Stimulated activated CD4-positive, alpha-beta T cell treated with anti-CD3 and anti-CD28 coated beads, Interleukin-15, amount 100 ng/mL, for 48 hours (primary cell): ENCODE measurements around the gene PIGP.
"Not testable (repeated sequence)": the region's sequence is repeated elsewhere in the genome, so short reads cannot be mapped to it uniquely, and the experiment has no call there.

Experiments
- DNase-seq, 2 donors: peaks; one replicate each; pipeline ENCODE4 v3.0.0-alpha.2; 2020; ENCODE audit warnings: low read depth in 2 of 2

The PIGP gene

DNA sequence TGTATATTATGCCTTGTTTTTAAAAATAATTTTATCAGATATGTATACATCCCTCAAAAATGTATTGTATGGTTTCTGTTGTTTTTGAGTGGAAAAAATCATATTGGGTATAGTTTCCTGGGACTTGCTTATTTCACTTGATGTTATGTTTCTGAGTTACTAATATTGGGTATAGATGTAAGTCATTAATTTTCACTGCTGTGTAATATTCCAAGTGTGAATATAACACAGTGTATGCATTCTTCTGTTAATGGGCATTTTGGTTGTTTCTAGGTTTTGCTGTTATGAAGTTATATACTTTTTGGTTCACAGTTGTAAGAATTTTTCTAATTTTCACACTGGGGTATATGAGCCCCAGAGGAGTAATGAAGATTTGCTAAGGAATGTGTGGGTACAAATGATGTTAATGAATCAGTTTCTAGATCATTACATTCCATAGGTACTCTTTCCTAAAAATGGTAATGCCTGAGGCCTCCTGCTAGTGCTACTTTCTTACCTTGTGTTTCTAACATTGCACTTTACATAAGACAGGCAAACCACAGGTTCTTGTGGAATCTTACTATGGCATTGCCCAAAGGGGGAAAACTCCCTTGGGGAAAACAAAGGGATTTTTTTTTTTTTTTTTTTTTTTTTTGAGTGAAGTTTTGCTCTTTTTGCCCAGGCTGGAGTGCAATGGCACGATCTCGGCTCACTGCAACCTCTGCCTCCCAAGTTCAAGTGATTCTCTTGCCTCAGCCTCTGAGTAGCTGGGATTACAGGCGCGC, 3.4 kb upstream of the PIGP start:
- no peak for DNase-seq

DNA sequence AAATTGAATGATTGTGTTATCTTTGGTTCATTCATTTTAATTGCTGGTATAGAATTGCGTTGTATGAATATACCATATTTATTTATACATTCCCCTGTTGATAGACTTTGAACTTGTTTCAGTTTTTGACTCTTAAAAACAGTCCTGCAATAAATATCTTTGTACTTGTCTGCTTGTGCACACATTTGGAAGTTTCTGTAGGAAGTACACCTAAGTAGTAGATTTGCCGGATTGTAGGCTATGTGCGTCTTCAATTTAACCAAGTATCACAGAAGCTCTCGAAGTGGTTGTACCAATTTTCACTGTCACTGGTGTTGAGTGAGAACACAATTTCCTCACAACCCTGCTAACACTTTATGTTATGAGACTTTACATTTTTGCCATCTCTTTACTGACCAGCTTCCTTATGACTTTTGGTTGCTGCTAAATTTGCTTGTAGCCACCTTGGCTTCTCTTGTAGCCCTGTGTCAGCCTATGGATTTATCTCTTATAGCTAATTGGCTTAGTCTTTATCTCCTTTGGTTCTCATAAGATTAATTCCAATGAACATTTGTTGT, 2.4 kb upstream of the PIGP start:
- DNase-seq, result no peak

DNA sequence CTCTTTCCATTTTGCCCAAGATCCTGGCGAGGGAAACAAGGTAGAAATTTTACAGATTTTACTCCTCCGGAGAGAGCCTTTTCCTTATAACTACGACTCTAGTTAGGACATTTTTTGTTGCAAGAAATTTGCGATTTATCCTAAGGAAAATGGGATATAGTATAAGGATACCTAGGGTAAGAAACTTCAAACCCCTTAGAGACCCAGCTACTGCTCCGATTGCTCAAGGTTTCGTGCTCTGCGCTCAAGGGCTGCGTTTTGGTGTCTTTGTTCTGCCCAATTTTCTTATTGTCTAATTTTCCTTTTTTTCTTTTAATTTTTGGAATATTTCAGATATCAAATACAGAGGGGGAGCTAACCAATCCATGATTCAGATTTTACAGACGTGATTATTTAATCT, 1.7 kb upstream of the PIGP start:
- no peak for DNase-seq

DNA sequence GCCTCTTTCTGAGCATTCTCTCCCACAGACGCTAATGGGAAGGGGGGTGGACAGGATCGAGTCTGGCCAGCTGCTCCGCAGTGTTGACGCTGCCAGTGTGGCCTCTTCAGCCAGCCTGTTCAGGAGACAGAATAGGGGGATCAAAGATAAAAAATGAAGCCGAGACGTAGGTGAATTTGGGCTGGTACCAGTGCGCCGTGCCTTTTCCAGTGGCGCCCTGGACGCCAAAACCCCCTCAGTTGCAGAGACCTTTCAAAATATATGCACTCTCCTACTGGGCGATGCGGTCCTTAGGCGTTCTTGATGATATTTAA, 1.3 kb upstream of the PIGP start:
- DNase-seq, result no peak

DNA sequence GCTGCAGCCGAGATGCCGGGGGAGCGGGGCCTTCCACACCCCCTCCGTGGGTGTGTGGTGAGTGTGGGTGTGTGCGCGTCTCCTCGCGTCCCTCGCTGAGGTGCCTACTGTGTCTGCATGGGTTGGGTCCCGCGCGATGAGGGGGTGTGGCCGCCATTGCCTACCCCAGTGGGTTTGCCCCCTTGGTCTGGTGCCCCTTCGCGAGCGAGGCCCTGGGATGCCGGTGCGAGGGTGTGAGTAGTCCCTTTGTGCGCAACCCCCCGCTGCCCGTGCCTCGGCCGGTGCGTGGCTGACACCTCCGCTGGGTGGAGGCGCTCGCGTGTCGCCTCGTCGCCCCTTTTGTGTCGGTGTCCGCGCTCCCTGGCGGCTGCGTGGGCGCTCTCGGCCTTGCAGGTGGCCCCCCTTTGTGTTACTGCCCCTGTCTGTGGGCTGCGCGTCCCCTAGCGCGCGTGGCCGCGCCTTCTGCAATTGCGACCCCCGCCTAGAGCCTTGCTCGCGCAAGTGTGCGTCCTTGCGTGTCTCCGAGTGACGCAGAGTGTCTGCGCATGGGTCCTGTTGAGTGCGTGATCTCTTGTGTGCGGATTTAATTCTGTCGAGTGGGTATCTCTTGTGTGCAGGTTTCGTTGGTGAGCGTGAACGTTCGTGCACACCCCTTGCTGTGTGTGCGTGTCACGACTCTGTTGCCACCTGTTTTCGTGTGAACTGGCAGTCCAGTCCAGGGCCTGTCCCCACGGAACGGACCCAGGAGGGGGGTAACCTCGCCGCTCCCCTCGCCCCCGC, 736 bp upstream of the PIGP start:
- peak; percentile 27 to 38 for DNase-seq

DNA sequence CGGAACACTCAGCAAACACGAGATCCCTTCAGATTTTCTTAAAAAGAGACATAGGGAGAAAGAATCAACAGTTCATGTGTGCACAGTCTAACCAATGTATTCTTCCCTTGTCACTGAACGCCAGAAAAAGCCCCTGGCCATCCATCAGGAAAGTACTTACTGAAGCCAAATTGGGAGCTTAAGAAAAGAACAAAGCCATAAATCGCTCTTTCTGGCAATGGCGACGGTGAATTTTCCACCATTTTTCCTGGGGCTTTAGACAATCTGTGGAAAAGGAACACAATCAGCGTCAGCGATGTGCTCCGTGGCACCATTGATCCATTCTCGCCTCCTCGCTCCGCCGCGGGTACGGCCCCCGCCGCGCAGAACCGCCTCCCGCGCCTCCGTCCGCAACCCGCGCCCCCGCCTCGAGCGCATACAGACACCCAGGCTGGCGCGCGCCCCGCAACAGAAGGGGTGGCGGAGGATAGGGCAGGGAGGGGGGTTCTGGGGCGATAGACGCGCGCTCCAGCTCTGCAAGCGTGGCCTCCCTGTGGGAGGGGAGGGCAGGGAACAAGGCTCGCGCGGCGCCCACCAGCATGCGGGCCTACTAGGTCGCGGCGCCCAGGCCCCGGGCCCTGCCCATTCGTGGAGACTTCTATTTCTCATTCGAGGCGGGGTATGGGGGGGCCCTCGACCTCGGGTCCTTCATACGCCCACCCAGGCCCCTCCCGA, 440 bp downstream of the PIGP start:
- DNase-seq, result peak; percentile 39 to 61

DNA sequence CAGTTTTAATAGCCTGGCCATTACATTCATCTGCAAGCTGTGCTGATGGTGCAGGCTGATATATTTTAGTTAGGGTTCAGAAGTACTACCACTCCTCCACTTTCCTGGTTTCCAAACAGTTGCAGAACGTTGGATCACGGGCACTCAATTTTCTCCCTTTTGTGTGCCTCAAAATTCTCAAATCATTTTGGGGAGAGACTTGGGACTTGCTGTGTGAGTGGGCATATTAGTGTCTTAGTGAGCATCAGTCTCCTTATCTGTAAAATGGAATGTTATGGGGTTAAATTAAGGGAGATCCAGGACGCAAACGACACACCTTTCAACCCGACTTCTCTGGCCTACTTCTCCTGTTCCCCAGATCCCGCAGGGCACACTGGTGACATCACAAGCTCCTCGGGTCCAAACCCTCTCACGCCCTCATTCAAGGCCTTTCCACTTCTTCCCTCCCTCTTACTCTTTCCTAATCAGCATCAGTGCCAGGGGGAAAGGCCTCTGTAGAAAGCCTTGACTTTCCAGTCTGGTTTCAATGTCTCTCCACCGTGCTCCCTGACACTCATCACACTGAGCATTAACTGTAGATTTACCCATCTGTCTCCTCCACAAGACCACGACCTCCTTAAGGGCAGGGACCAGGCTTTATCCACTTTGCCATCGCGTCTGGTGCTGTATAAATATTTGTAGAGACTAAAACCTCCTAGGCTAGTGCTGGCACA, 1.2 kb downstream of the PIGP start:
- DNase-seq, result no peak

DNA sequence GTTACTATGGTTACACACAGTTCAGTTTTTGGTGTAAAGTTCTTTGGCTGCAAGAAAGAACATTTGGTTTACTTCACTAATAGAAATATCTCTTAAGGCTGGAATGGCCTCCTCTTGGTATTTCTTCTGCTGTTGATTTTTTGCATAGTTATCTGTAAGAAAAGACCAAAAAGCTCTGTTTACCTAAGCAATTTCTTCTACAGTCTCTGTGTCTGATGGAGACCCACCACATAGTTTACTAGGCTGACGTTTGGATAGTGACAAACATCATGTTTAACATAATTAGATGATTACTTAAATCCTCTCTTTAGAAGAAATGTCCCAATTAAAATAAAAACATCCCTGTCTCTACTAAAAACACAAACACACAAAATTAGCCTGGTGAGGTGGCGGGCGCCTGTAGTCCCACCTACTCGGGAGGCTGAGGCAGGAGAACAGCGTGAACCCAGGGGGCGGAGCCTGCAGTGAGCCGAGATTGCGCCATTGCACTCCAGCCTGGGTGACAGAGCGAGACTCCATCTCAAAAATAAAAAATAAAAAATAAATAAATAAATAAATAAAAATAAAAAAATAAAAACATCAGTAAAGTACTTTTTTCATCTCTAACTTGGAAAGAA, 7.2 kb downstream of the PIGP start:
- no peak for DNase-seq

DNA sequence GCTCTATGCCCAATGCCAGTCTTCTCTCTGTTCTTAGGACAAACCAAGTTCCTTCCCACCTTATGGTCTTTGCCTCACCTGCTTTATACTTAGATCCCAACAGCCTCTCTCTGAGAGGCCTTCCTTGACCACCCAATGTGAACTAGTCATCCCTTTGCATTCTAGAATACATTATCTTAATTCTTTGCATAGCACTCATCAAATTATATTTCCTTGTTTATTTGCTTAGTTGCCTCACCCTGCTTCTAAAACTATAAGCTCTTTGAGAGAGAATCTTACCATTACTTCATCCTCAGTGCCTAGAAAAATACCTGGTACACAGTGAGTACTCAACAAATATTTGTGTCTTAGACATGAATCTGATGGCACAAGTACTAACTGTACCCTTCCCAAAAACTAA, 8.0 kb downstream of the PIGP start:
- no peak for DNase-seq

DNA sequence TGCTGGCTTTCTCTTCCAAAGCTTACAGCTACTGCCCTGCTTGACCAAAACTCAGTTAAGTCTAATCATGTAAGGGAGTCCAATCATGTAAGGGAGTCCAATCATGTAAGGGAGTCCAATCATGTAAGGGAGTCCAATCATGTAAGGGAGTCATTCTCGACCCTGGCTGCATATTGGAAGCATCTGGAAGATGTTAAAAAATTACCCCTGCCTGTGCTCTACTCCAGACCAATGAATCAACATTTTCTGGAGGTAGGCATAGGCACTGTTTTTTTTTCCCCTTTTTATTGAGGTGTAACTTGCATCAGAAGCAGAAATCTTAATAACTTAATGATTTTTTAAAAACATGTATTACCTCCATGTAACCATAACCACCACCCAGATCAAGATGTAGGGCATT, 9.4 kb downstream of the PIGP start:
- DNase-seq, result no peak

DNA sequence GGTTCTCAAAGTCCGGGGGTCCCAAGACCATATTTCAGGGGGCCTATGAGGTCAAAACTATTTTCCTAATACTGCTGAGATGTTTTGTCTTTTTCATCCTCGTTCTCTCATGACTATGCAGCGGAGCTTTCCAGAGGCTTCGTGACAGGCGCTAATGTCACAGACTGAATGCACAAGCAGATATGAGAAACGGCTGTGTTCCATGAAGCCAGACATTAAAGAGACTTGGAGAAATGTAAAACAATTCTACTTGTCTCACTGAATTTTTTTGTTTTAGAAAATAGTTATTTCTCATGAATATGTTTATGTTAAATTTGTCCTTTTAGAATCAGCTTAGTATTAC, 10.3 kb downstream of the PIGP start:
- DNase-seq, result no peak

DNA sequence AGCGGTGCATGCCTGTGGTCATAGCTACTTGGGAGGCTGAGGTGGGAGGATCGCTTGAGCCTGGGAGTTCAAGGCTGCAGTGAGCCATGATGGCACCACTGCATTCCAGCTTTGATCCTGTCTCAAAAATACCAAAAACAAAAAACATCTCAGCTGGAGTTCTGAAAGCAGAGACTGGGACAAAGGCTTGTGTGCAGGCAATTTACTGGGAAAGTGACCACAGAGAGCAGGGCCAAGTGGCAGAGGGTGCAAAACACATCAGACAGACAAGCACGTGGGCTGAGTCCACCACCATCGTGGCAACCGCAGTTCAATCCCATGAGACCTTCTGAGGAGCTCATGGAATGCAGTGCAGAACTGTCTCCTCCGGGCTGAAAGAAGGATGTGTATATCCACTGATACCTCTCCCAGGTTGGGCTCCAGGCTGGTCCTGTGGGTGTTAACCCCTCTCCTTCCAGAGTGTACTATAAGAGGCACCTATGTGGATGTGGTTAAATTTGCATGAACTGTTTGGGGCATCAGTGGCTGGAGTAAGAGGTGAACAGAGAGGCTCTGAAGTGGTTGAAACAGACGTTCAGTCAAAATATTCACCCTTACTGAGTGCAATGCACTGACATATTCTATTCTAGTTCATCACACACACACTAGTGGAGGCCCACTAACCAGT, 10.8 kb downstream of the PIGP start:
- no peak for DNase-seq

DNA sequence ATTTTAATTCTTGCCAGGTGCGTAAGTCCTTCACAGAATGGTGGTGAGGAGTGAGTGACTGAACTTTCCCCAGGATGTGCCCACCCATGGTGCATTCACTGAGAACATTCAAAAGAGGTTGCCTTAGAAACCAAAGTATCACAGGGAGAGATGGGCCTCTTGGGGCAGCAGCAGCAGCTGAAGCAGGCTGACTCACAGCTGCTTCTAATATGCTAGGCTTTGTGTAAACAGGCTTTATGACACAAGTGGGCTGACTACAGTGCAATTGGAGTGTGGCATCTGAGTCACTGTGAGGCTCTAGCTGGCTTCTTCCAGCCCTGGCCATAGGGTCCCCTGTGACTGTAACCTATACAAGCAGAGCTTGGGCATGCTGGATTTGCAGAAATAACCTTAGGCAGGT, 12.6 kb downstream of the PIGP start:
- no peak for DNase-seq

DNA sequence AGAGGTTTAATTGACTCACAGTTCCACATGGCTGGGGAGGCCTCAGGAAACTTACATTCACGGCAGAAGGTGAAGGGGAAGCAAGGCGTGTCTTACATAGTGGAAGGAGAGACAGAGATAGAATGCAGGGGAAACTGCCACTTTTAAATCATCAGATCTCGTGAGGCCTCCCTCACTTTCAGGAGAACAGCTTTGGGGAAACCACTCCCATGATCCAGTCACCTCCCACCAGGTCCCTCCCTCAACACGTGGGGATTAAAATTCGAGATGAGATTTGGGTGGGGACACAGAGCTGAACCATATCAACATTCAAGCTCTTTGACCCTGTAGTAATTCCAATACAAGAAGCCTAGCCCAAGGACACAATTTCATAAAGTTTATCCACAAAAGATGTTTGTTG, 13.7 kb downstream of the PIGP start:
- DNase-seq, result no peak

DNA sequence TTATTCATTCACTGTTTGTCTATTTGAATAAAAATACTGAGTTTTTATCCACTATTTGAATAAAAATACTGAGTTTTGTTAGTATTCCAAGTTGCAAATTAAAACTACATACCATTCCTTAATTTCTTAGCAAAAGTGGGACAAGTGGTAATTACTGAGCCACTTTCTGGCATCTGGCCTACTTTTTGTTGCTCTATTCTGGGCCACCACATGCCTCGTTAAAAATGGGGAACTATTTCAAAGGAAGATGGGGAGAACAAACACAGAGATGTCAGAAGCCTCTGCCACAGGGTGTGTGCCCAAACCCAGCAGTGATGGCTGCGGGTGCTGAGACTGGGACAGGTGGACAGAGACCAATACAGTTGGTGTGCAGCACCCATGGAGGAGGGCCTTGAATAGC, 14.6 kb downstream of the PIGP start:
- DNase-seq, result no peak

DNA sequence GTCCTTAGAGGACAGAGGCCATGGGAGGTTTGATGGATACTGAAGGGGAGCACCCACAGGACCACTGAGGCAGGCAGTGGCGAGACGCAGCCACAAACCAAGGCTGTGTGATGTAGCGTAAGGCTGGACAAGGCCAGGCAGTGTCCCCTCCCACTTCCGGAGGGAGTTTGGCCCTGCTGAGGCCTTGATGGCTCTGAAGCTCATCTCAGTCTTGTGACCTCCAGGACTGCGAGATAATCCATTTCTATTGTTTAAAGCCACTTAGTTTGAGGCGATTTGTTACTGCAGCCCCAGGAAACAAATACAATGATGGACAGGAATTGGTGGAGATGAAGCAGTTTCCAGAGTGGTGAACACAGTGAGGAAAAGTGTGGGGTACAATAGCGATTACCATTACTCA, 15.3 kb downstream of the PIGP start:
- DNase-seq, result no peak

DNA sequence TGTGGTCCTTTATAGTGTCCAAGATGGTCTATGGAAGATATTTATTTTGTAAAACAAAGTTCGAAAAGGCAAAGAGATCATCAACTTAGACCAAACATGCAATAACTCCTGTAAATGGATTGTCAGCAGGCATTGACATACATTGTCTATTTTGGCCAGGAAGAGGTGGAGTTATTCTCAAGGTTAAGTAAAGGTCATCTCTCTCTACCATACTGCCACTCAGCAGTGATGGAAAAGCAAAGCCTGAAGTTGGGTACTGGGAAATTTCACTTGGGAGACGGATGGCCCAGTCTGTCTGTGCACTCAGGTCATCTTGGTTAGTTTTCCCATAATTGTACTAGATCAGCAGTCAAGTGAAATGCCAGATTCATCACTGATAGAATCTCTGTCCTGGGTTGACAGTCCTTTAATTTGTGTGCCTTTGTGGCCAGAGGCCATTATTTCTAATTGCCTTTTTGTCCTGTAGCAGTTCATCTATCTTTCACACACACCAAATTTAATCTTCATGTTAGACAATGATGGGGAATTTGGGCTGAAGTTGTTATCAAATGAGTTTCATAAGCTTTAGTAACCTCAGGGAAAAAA, 17.5 kb downstream of the PIGP start:
- no peak for DNase-seq

DNA sequence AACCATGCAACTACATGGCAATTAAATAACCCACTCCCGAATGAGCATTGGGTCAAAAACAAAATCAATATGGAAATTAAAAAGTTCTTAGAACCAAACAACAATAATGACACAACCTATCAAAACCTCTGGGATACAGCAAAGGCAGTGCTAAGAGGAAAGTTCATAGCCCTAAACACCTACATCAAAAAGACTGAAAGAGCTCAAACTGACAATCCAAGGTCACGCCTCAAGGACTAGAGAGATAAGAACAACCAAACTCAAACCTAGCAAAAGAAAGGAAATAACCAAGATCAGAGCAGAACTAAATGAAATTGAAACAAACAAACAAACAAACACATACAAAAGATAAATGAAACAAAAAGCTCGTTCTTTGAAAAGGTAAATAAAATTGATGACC, 23.1 kb downstream of the PIGP start:
- DNase-seq, result not testable (repeated sequence)

DNA sequence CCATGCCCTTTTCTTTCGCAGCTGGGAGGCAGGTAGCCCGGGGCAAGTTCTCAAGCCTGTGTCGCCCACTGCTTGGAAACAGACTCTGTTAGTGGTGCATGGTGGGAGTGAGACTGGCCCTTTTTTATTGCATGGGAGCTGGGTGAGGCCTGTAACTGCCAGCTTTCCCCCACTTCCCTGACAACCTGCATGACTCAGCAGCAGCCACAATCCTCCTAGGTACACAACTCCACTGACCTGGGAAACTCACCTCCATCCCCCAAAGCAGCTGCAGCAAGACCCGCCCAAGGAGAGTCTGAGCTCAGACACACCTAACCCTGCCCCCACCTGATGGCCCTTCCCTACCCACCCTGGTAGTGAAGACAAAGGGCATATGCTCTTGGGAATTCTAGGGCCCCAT, 25.8 kb downstream of the PIGP start:
- DNase-seq, result no peak

DNA sequence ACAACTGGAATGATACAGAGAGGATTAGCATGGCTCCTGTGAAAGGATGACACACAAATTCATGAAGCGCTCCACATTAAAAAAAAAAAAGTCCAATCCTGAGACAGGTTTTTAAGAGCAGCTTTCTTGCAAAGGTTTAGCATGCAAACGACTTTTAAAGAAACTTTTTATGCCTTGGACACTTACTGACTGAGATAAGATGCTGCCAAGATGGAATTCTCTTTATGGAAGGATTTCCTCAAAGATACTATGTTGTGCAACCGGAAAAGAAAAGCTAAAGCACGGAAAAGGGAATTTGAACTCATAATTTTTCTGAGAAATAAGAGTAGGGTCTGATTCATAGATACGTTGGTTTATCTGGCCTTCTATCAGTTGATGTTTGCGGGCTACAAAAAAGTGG, 27.3 kb downstream of the PIGP start:
- no peak for DNase-seq

DNA sequence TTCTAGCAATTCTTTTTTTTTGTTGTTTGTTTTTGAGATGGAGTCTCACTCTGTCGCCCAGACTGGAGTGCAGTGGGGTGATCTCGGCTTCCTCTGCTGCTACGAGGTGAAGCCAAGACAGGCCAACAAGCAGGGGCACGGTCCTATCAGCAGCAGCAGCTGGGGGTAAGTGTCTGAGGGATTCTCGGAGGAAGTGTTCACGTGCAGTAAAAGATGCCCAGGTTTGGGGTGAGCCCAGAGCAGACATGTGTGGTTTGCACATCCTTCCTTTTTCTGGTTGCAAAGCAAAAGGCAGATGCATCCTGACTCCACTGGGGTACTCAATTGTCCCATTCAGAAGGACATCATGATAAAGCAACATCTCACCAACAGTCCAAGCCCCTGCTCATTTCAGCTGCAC, 27.7 kb downstream of the PIGP start:
- DNase-seq, result no peak
